Esophagus muscularis mucosa (tissue), 4 donors: Measurements from ENCODE around the gene SLC22A2. TPM values are rescaled to one million over a fixed set of nuclear protein-coding genes. Genes with fewer than 3 reads are reported as not detected.

ENCODE experiments used
- DNase-seq: peaks from one replicate; pipeline ENCODE4 v3.0.0-alpha.2; 2017; ENCODE audit errors: extremely low spot score
- H3K27ac ChIP-seq, 4 donors: fragments of 200-600 bp; sonication (generic); replicated peaks in 1 of 4; 1 replicate in 3 of 4; 2 replicates in 1 of 4; pipeline ENCODE4 v1.5.1; 2016 to 2019; ENCODE audit warnings: mild to moderate bottlenecking in 1 of 4
- H3K27me3 ChIP-seq, 4 donors: fragments of 200-600 bp; sonication (generic); one replicate each; pipeline versions ENCODE4 v1.5.1 to v1.6.0; 2016 to 2019
- H3K36me3 ChIP-seq, 4 donors: fragments of 200-600 bp; sonication (generic); one replicate each; pipeline ENCODE4 v1.5.1; 2016 to 2019
- H3K4me1 ChIP-seq, 4 donors: fragments of 200-600 bp; sonication (generic); one replicate each; pipeline ENCODE4 v1.5.1; 2016 to 2019
- H3K4me3 ChIP-seq, 4 donors: fragments of 200-600 bp; sonication (generic); 1 replicate in 2 of 4; 2 replicates in 2 of 4; pipeline ENCODE4 v1.5.1; 2016 to 2019; ENCODE audit warnings: mild to moderate bottlenecking in 4 of 4, moderate library complexity in 1 of 4
- H3K9me3 ChIP-seq, 4 donors: fragments of 200-600 bp; sonication (generic); 1 replicate in 3 of 4; 2 replicates in 1 of 4; pipeline ENCODE4 v1.5.1; 2016 to 2019
- CTCF ChIP-seq, 3 experiments: fragments of 200-600 bp in 2 of 3; fragments of 450-650 bp in 1 of 3; sonication (generic) in 2 of 3; IDR thresholded peaks; one replicate each; pipeline ENCODE4 v1.5.1; 2017 to 2019; ENCODE audit warnings: antibody characterized with exemption in 3 of 3, mild to moderate bottlenecking in 2 of 3, moderate library complexity in 1 of 3
- EP300 ChIP-seq: sonication (generic); formaldehyde crosslinking; IDR thresholded peaks from one replicate; pipeline ENCODE4 v1.6.1; 2017; ENCODE audit warnings: antibody characterized with exemption
- POLR2A ChIP-seq: fragments of 450-650 bp; IDR thresholded peaks from one replicate; pipeline ENCODE4 v1.6.1; 2017; ENCODE audit warnings: antibody characterized with exemption, moderate library complexity, mild to moderate bottlenecking, low read depth
- POLR2AphosphoS5 ChIP-seq, 2 donors: sonication (generic); formaldehyde crosslinking; IDR thresholded peaks; one replicate each; pipeline ENCODE4 v1.6.1; 2017; ENCODE audit warnings: antibody characterized with exemption in 2 of 2
- WGBS: methylation state at CpG from one replicate; pipeline ENCODE4 v1.1.5; 2018; 5-methylcytosine and 5-hydroxymethylcytosine counted together
- intact Hi-C: fragments of 100-400 bp; cut with DNase I; formaldehyde crosslinking; loops from one replicate; pipeline ENCODE4 v1.15.1; 2023
- total RNA-seq, 4 donors: library from RNA; depleted of rRNA; stranded (reverse); fragments of >200 nt; gene quantifications; one replicate each; pipeline versions ENCODE4 v1.1.0 to v1.2.1, GENCODE V29; 2016

SLC22A2 gene
- total RNA-seq, 4 donors from 2014 or later, result 0.75 TPM; not detected in 3

GRCh38 chr6:160274871-160275510 lies 16.4 kb upstream of the SLC22A2 start:
- H3K9me3 ChIP-seq, result no peaks in the 10 kb centered on the region
- H3K4me3 ChIP-seq, result no peak overlapping the region
- H3K27ac ChIP-seq, result no peak overlapping the region
- TF ChIP-seq CTCF (IDR thresholded peaks at IDR 0.05) (no peak), EP300 (no peak)
- WGBS, result 56% methylated on average over 4 of the region's 4 CpGs
- no peak for DNase-seq
- H3K4me1 ChIP-seq, result peaks cover 0 to 8% (median 0%) of the 10 kb centered on the region in 4 donors
- no peaks in the 10 kb centered on the region for H3K36me3 ChIP-seq
- intact Hi-C loops, result no loop called here
- H3K27me3 ChIP-seq, result no peaks in the 10 kb centered on the region

GRCh38 chr6:160273750-160274149 lies 15.1 kb upstream of the SLC22A2 start:
- WGBS, result 93% methylated on average over 5 of the region's 5 CpGs
- peaks cover 0 to 8% (median 0%) of the 10 kb centered on the region in 4 donors for H3K4me1 ChIP-seq
- no peak overlapping the region for H3K27ac ChIP-seq
- intact Hi-C loops, result no loop called here
- no peak for TF ChIP-seq POLR2A
- no peak overlapping the region for H3K4me3 ChIP-seq
- H3K9me3 ChIP-seq, result no peaks in the 10 kb centered on the region
- H3K27me3 ChIP-seq, result no peaks in the 10 kb centered on the region
- peak; percentile 57 for DNase-seq
- no peaks in the 10 kb centered on the region for H3K36me3 ChIP-seq

- no peak for DNase-seq
- Histone ChIP-seq H3K27me3 (no peaks in the 10 kb centered on the region), H3K9me3 (no peaks in the 10 kb centered on the region), H3K36me3 (no peaks in the 10 kb centered on the region), H3K4me1 (peaks cover 0 to 8% (median 0%) of the 10 kb centered on the region in 4 donors), H3K27ac (no peak overlapping the region), H3K4me3 (no peak overlapping the region)
- intact Hi-C loops, result no loop called here
- TF ChIP-seq POLR2A, result no peak
- no peak for TF ChIP-seq POLR2AphosphoS5 (IDR thresholded peaks at IDR 0.05)
- TF ChIP-seq CTCF (IDR thresholded peaks at IDR 0.05), result no peak
These were observed 14.6 kb upstream of the SLC22A2 start for GRCh38 chr6:160273196-160273595.

GRCh38 chr6:160272707-160273106 lies 14.1 kb upstream of the SLC22A2 start:
- Histone ChIP-seq H3K27me3 (no peaks in the 10 kb centered on the region), H3K36me3 (no peaks in the 10 kb centered on the region), H3K27ac (no peak overlapping the region), H3K4me1 (peaks cover 0 to 8% (median 0%) of the 10 kb centered on the region in 4 donors), H3K4me3 (no peak overlapping the region), H3K9me3 (no peaks in the 10 kb centered on the region)
- TF ChIP-seq EP300, result no peak
- intact Hi-C loops, result no loop called here
- 89% methylated on average over 2 of the region's 2 CpGs for WGBS
- no peak for DNase-seq

- Histone ChIP-seq H3K36me3 (no peaks in the 10 kb centered on the region), H3K4me3 (no peak overlapping the region), H3K4me1 (peaks cover 0 to 8% (median 0%) of the 10 kb centered on the region in 4 donors), H3K27me3 (no peaks in the 10 kb centered on the region), H3K27ac (no peak overlapping the region), H3K9me3 (no peaks in the 10 kb centered on the region)
- TF ChIP-seq POLR2A (no peak), POLR2AphosphoS5 (IDR thresholded peaks at IDR 0.05) (no peak), EP300 (no peak), CTCF (IDR thresholded peaks at IDR 0.05) (no peak)
- WGBS, result 79% methylated on average over 6 of the region's 6 CpGs
- peak; percentile 91 for DNase-seq
- intact Hi-C loops, result no loop called here
These were observed 11.7 kb upstream of the SLC22A2 start for GRCh38 chr6:160270347-160270746.

- peak; percentile 91 for DNase-seq
- no peak overlapping the region for H3K4me3 ChIP-seq
- no peaks in the 10 kb centered on the region for H3K36me3 ChIP-seq
- H3K4me1 ChIP-seq, result peaks cover 0 to 2% (median 0%) of the 10 kb centered on the region in 4 donors
- intact Hi-C loops, result no loop called here
- 88% methylated on average over 3 of the region's 3 CpGs for WGBS
- TF ChIP-seq EP300 (no peak), CTCF (IDR thresholded peaks at IDR 0.05) (no peak), POLR2AphosphoS5 (IDR thresholded peaks at IDR 0.05) (no peak), POLR2A (no peak)
- no peak overlapping the region for H3K27ac ChIP-seq
- H3K27me3 ChIP-seq, result no peaks in the 10 kb centered on the region
- H3K9me3 ChIP-seq, result no peaks in the 10 kb centered on the region
These were observed 11.2 kb upstream of the SLC22A2 start for GRCh38 chr6:160269771-160270170.
